ENCODE measurements around the gene LPCAT3. TPM values are rescaled to one million over a fixed set of nuclear protein-coding genes. Genes with fewer than 3 reads are reported as not detected.

Gene LPCAT3
- total RNA-seq, 1 donor from 2014 or later: 14.6 TPM

GRCh38 chr12:6968426-6968825, 49.9 kb downstream of the LPCAT3 start:
- Histone ChIP-seq H3K27me3 (ENCODE audit: control insufficient read depth in 3 of 3, insufficient read depth in 3 of 3, low read length in 3 of 3) (no peaks in the 10 kb centered on the region), H3K4me3 (ENCODE audit: low read length in 3 of 3) (peak overlapping the region in 1 of 3 donors; percentile 100), H3K9ac (ENCODE audit: low read depth in 1 of 3, low read length in 3 of 3) (peak overlapping the region in 2 of 3 donors; percentile 8 to 97), H3K36me3 (ENCODE audit: control insufficient read depth in 3 of 3, insufficient read depth in 3 of 3, low read length in 3 of 3) (peaks cover 32 to 43% (median 42%) of the 10 kb centered on the region in 3 donors), H3K9me3 (ENCODE audit: control insufficient read depth in 3 of 3, low read length in 3 of 3) (no peaks in the 10 kb centered on the region), H3K4me1 (ENCODE audit: control insufficient read depth in 3 of 3, insufficient read depth in 3 of 3, low read length in 3 of 3) (peaks cover 25 to 46% (median 38%) of the 10 kb centered on the region in 3 donors), H3K27ac (ENCODE audit: low read depth, low read length) (no peak overlapping the region)

GRCh38 chr12:6967651-6968100, 50.6 kb downstream of the LPCAT3 start:
- H3K36me3 ChIP-seq (ENCODE audit: control insufficient read depth in 3 of 3, insufficient read depth in 3 of 3, low read length in 3 of 3): peaks cover 32 to 43% (median 42%) of the 10 kb centered on the region in 3 donors
- H3K9me3 ChIP-seq (ENCODE audit: control insufficient read depth in 3 of 3, low read length in 3 of 3): no peaks in the 10 kb centered on the region
- no peaks in the 10 kb centered on the region for H3K27me3 ChIP-seq (ENCODE audit: control insufficient read depth in 3 of 3, insufficient read depth in 3 of 3, low read length in 3 of 3)
- H3K4me3 ChIP-seq (ENCODE audit: low read length in 3 of 3): no peak overlapping the region
- H3K9ac ChIP-seq (ENCODE audit: low read depth in 1 of 3, low read length in 3 of 3): no peak overlapping the region
- peaks cover 25 to 44% (median 38%) of the 10 kb centered on the region in 3 donors for H3K4me1 ChIP-seq (ENCODE audit: control insufficient read depth in 3 of 3, insufficient read depth in 3 of 3, low read length in 3 of 3)
- no peak overlapping the region for H3K27ac ChIP-seq (ENCODE audit: low read depth, low read length)

GRCh38 chr12:6966351-6966750, 51.9 kb downstream of the LPCAT3 start:
- H3K27me3 ChIP-seq (ENCODE audit: control insufficient read depth in 3 of 3, insufficient read depth in 3 of 3, low read length in 3 of 3): no peaks in the 10 kb centered on the region
- H3K4me3 ChIP-seq (ENCODE audit: low read length in 3 of 3): no peak overlapping the region
- H3K27ac ChIP-seq (ENCODE audit: low read depth, low read length): no peak overlapping the region
- no peaks in the 10 kb centered on the region for H3K9me3 ChIP-seq (ENCODE audit: control insufficient read depth in 3 of 3, low read length in 3 of 3)
- peaks cover 36 to 45% (median 42%) of the 10 kb centered on the region in 3 donors for H3K4me1 ChIP-seq (ENCODE audit: control insufficient read depth in 3 of 3, insufficient read depth in 3 of 3, low read length in 3 of 3)
- H3K36me3 ChIP-seq (ENCODE audit: control insufficient read depth in 3 of 3, insufficient read depth in 3 of 3, low read length in 3 of 3): peaks cover 32 to 43% (median 42%) of the 10 kb centered on the region in 3 donors
- H3K9ac ChIP-seq (ENCODE audit: low read depth in 1 of 3, low read length in 3 of 3): no peak overlapping the region

- Histone ChIP-seq H3K4me1 (ENCODE audit: control insufficient read depth in 3 of 3, insufficient read depth in 3 of 3, low read length in 3 of 3) (peaks cover 42 to 47% (median 45%) of the 10 kb centered on the region in 3 donors), H3K27ac (ENCODE audit: low read depth, low read length) (peak overlapping the region; percentile 74), H3K36me3 (ENCODE audit: control insufficient read depth in 3 of 3, insufficient read depth in 3 of 3, low read length in 3 of 3) (peaks cover 32 to 43% (median 42%) of the 10 kb centered on the region in 3 donors)
Measured at GRCh38 chr12:6965714-6966113, 52.6 kb downstream of the LPCAT3 start.

GRCh38 chr12:6965026-6965661, 53.1 kb downstream of the LPCAT3 start:
- H3K9ac ChIP-seq (ENCODE audit: low read depth in 1 of 3, low read length in 3 of 3): peak overlapping the region; percentile 50 to 73 (median 55)
- H3K4me1 ChIP-seq (ENCODE audit: control insufficient read depth in 3 of 3, insufficient read depth in 3 of 3, low read length in 3 of 3): peaks cover 47 to 51% (median 51%) of the 10 kb centered on the region in 3 donors
- H3K27ac ChIP-seq (ENCODE audit: low read depth, low read length): peak overlapping the region; percentile 74
- H3K36me3 ChIP-seq (ENCODE audit: control insufficient read depth in 3 of 3, insufficient read depth in 3 of 3, low read length in 3 of 3): peaks cover 32 to 43% (median 40%) of the 10 kb centered on the region in 3 donors
- no peaks in the 10 kb centered on the region for H3K9me3 ChIP-seq (ENCODE audit: control insufficient read depth in 3 of 3, low read length in 3 of 3)
- no peaks in the 10 kb centered on the region for H3K27me3 ChIP-seq (ENCODE audit: control insufficient read depth in 3 of 3, insufficient read depth in 3 of 3, low read length in 3 of 3)
- H3K4me3 ChIP-seq (ENCODE audit: low read length in 3 of 3): no peak overlapping the region

More at GRCh38 chr12:6965714-6966113, 52.6 kb downstream of the LPCAT3 start:
- no peak overlapping the region for H3K9ac ChIP-seq (ENCODE audit: low read depth in 1 of 3, low read length in 3 of 3)
- H3K9me3 ChIP-seq (ENCODE audit: control insufficient read depth in 3 of 3, low read length in 3 of 3): no peaks in the 10 kb centered on the region
- no peaks in the 10 kb centered on the region for H3K27me3 ChIP-seq (ENCODE audit: control insufficient read depth in 3 of 3, insufficient read depth in 3 of 3, low read length in 3 of 3)
- no peak overlapping the region for H3K4me3 ChIP-seq (ENCODE audit: low read length in 3 of 3)

- Histone ChIP-seq H3K27me3 (ENCODE audit: control insufficient read depth in 3 of 3, insufficient read depth in 3 of 3, low read length in 3 of 3) (no peaks in the 10 kb centered on the region), H3K9me3 (ENCODE audit: control insufficient read depth in 3 of 3, low read length in 3 of 3) (no peaks in the 10 kb centered on the region), H3K9ac (ENCODE audit: low read depth in 1 of 3, low read length in 3 of 3) (peak overlapping the region; percentile 50 to 73 (median 55)), H3K36me3 (ENCODE audit: control insufficient read depth in 3 of 3, insufficient read depth in 3 of 3, low read length in 3 of 3) (peaks cover 32 to 43% (median 37%) of the 10 kb centered on the region in 3 donors), H3K27ac (ENCODE audit: low read depth, low read length) (peak overlapping the region; percentile 74), H3K4me3 (ENCODE audit: low read length in 3 of 3) (no peak overlapping the region), H3K4me1 (ENCODE audit: control insufficient read depth in 3 of 3, insufficient read depth in 3 of 3, low read length in 3 of 3) (peaks cover 47 to 51% (median 48%) of the 10 kb centered on the region in 3 donors)
Measured at GRCh38 chr12:6964605-6965025, 53.7 kb downstream of the LPCAT3 start.

- Histone ChIP-seq H3K27ac (ENCODE audit: low read depth, low read length) (no peak overlapping the region), H3K9me3 (ENCODE audit: control insufficient read depth in 3 of 3, low read length in 3 of 3) (no peaks in the 10 kb centered on the region), H3K4me1 (ENCODE audit: control insufficient read depth in 3 of 3, insufficient read depth in 3 of 3, low read length in 3 of 3) (peaks cover 42 to 48% (median 44%) of the 10 kb centered on the region in 3 donors), H3K4me3 (ENCODE audit: low read length in 3 of 3) (no peak overlapping the region), H3K27me3 (ENCODE audit: control insufficient read depth in 3 of 3, insufficient read depth in 3 of 3, low read length in 3 of 3) (no peaks in the 10 kb centered on the region), H3K9ac (ENCODE audit: low read depth in 1 of 3, low read length in 3 of 3) (peak overlapping the region in 2 of 3 donors; percentile 45 to 55), H3K36me3 (ENCODE audit: control insufficient read depth in 3 of 3, insufficient read depth in 3 of 3, low read length in 3 of 3) (peaks cover 32 to 39% (median 35%) of the 10 kb centered on the region in 3 donors)
Measured at GRCh38 chr12:6963791-6964413, 54.4 kb downstream of the LPCAT3 start.

- H3K9ac ChIP-seq (ENCODE audit: low read depth in 1 of 3, low read length in 3 of 3): no peak overlapping the region
- peaks cover 25 to 32% (median 28%) of the 10 kb centered on the region in 3 donors for H3K36me3 ChIP-seq (ENCODE audit: control insufficient read depth in 3 of 3, insufficient read depth in 3 of 3, low read length in 3 of 3)
- H3K9me3 ChIP-seq (ENCODE audit: control insufficient read depth in 3 of 3, low read length in 3 of 3): no peaks in the 10 kb centered on the region
- peaks cover 37 to 47% (median 44%) of the 10 kb centered on the region in 3 donors for H3K4me1 ChIP-seq (ENCODE audit: control insufficient read depth in 3 of 3, insufficient read depth in 3 of 3, low read length in 3 of 3)
- H3K27me3 ChIP-seq (ENCODE audit: control insufficient read depth in 3 of 3, insufficient read depth in 3 of 3, low read length in 3 of 3): no peaks in the 10 kb centered on the region
- no peak overlapping the region for H3K27ac ChIP-seq (ENCODE audit: low read depth, low read length)
- H3K4me3 ChIP-seq (ENCODE audit: low read length in 3 of 3): no peak overlapping the region
Measured at GRCh38 chr12:6963016-6963731, 55.1 kb downstream of the LPCAT3 start.

- peaks cover 18 to 25% (median 21%) of the 10 kb centered on the region in 3 donors for H3K36me3 ChIP-seq (ENCODE audit: control insufficient read depth in 3 of 3, insufficient read depth in 3 of 3, low read length in 3 of 3)
- H3K9me3 ChIP-seq (ENCODE audit: control insufficient read depth in 3 of 3, low read length in 3 of 3): no peaks in the 10 kb centered on the region
- peak overlapping the region in 2 of 3 donors; percentile 65 to 74 for H3K9ac ChIP-seq (ENCODE audit: low read depth in 1 of 3, low read length in 3 of 3)
- peak overlapping the region; percentile 79 for H3K27ac ChIP-seq (ENCODE audit: low read depth, low read length)
- peak overlapping the region in 1 of 3 donors; percentile 55 for H3K4me3 ChIP-seq (ENCODE audit: low read length in 3 of 3)
- H3K27me3 ChIP-seq (ENCODE audit: control insufficient read depth in 3 of 3, insufficient read depth in 3 of 3, low read length in 3 of 3): no peaks in the 10 kb centered on the region
- peaks cover 34 to 51% (median 45%) of the 10 kb centered on the region in 3 donors for H3K4me1 ChIP-seq (ENCODE audit: control insufficient read depth in 3 of 3, insufficient read depth in 3 of 3, low read length in 3 of 3)
Measured at GRCh38 chr12:6962285-6963015, 55.8 kb downstream of the LPCAT3 start.

All from skeletal muscle tissue (tissue), 4 donors.